Trophoblast cell (in vitro differentiated cells and primary cell): Measurements from ENCODE around the gene PRKD1. TPM values are rescaled to one million over a fixed set of nuclear protein-coding genes. Genes with fewer than 3 reads are reported as not detected.

ENCODE experiments used
- DNase-seq, 2 donors: peaks; one replicate each; pipeline ENCODE4 v3.0.0-alpha.2; 2016
- H2AFZ ChIP-seq: 2 replicates; pipeline ENCODE4 v1.6.1; 2013; ENCODE audit warnings: low read length, moderate library complexity, mild to moderate bottlenecking; ENCODE audit not compliant: insufficient read depth, poor library complexity
- H2AK5ac ChIP-seq: 2 replicates; pipeline ENCODE4 v1.6.1; 2013; ENCODE audit warnings: mild to moderate bottlenecking, low read length
- H2BK120ac ChIP-seq: 2 replicates; pipeline ENCODE4 v1.6.1; 2013; ENCODE audit warnings: low read length, mild to moderate bottlenecking, moderate library complexity; ENCODE audit not compliant: insufficient read depth, poor library complexity
- H2BK12ac ChIP-seq: 2 replicates; pipeline ENCODE4 v1.6.1; 2013; ENCODE audit warnings: mild to moderate bottlenecking, low read length, moderate library complexity
- H2BK5ac ChIP-seq: 2 replicates; pipeline ENCODE4 v1.6.1; 2013; ENCODE audit warnings: low read length, low read depth, moderate library complexity, mild to moderate bottlenecking; ENCODE audit not compliant: poor library complexity
- H3K14ac ChIP-seq: 2 replicates; pipeline ENCODE4 v1.6.1; 2013; ENCODE audit warnings: mild to moderate bottlenecking, low read length
- H3K18ac ChIP-seq: 2 replicates; pipeline ENCODE4 v1.6.1; 2013; ENCODE audit warnings: mild to moderate bottlenecking, low read length
- H3K23ac ChIP-seq: 2 replicates; pipeline ENCODE4 v1.6.1; 2013; ENCODE audit warnings: low read length
- H3K27ac ChIP-seq: 2 replicates; pipeline ENCODE4 v1.5.1; 2013; ENCODE audit warnings: low read depth, mild to moderate bottlenecking, inconsistent platforms, low read length, moderate library complexity
- H3K27me3 ChIP-seq: 2 replicates; pipeline ENCODE4 v1.6.1; 2013; ENCODE audit warnings: inconsistent platforms, mild to moderate bottlenecking, low read length, moderate library complexity; ENCODE audit not compliant: insufficient read depth
- H3K36me3 ChIP-seq, 2 experiments: 1 replicate in 1 of 2; 2 replicates in 1 of 2; pipeline ENCODE4 v1.6.1; 2013; ENCODE audit warnings: low read length in 2 of 2, mild to moderate bottlenecking in 2 of 2, moderate library complexity in 1 of 2; ENCODE audit not compliant: insufficient read depth in 2 of 2, control insufficient read depth in 1 of 2
- H3K4ac ChIP-seq: 2 replicates; pipeline ENCODE4 v1.6.1; 2013; ENCODE audit warnings: low read depth, mild to moderate bottlenecking, low read length, moderate library complexity
- H3K4me1 ChIP-seq, 2 experiments: 1 replicate in 1 of 2; 2 replicates in 1 of 2; pipeline ENCODE4 v1.6.1; 2013; ENCODE audit warnings: low read length in 2 of 2, mild to moderate bottlenecking in 2 of 2, moderate library complexity in 1 of 2; ENCODE audit not compliant: insufficient read depth in 2 of 2, control insufficient read depth in 1 of 2
- H3K4me2 ChIP-seq: 2 replicates; pipeline ENCODE4 v1.6.1; 2013; ENCODE audit warnings: inconsistent platforms, mild to moderate bottlenecking, low read length, moderate library complexity
- H3K4me3 ChIP-seq: 2 replicates; pipeline ENCODE4 v1.5.1; 2013; ENCODE audit warnings: mild to moderate bottlenecking, low read depth, low read length, inconsistent platforms
- H3K79me1 ChIP-seq: one replicate; pipeline ENCODE4 v1.6.1; 2013; ENCODE audit warnings: low read length
- H3K79me2 ChIP-seq: 2 replicates; pipeline ENCODE4 v1.6.1; 2013; ENCODE audit warnings: low read length, mild to moderate bottlenecking; ENCODE audit not compliant: control insufficient read depth, insufficient read depth, poor library complexity
- H3K9ac ChIP-seq: 2 replicates; pipeline ENCODE4 v1.6.1; 2013; ENCODE audit warnings: mild to moderate bottlenecking, low read length
- H3K9me3 ChIP-seq: 2 replicates; pipeline ENCODE4 v1.6.1; 2013; ENCODE audit warnings: low read depth, mild to moderate bottlenecking, control low read depth, inconsistent platforms, low read length; ENCODE audit not compliant: insufficient read depth
- H4K12ac ChIP-seq: 2 replicates; pipeline ENCODE4 v1.6.1; 2013; ENCODE audit warnings: low read depth, mild to moderate bottlenecking, low read length, moderate library complexity
- H4K8ac ChIP-seq: 2 replicates; pipeline ENCODE4 v1.6.1; 2013; ENCODE audit warnings: low read depth, mild to moderate bottlenecking, low read length, moderate library complexity
- H4K91ac ChIP-seq: one replicate; pipeline ENCODE4 v1.6.1; 2013; ENCODE audit warnings: low read depth, mild to moderate bottlenecking, low read length, moderate library complexity
- WGBS: extraction: QIAGEN DNeasy Blood & Tissue Kit; methylation state at CpG from one replicate; pipeline ENCODE4 v1.1.7; 2013; ENCODE audit warnings: missing lambda C conversion rate; ENCODE audit not compliant: insufficient read length, insufficient coverage; ENCODE audit errors: extremely low coverage; 5-methylcytosine and 5-hydroxymethylcytosine counted together
- polyA plus RNA-seq: library from polyadenylated mRNA; stranded (reverse); fragments of 200-250 nt; gene quantifications from 2 replicates; pipeline ENCODE4 v1.2.3, GENCODE V29; 2013

The PRKD1 gene
- 4.0 and 4.4 TPM in 2 replicates for polyA plus RNA-seq

- WGBS: no CpG with 5 or more reads among the region's 91 CpGs
Measured at GRCh38 chr14:29927376-29928116, at the start of gene PRKD1. Gene PRKD1 (minus strand): TSS chr14:29927847.

DNA sequence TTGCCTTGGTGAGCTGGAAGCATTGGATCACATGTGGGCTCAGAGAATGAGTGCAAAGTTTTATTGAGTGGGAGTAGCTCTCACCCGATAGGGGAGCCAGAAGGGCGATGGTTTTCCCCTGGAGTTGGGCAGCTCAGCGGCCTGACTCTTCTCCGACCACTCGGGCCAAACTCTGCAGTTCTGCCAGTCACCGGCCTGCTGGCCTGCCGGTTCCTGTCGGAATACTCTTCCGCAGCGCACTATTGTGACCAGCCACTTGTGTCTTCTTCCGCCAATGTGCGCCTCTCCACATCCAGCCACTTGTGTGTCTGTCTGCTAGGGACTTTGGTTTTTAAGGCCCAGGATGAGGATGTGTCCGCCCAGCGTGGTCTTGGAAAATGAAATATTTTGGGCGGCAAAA is 43.5 kb upstream of the PRKD1 start:
- H3K14ac ChIP-seq: no peak overlapping the region
- no peak for DNase-seq
- H3K27me3 ChIP-seq: no peaks in the 10 kb centered on the region
- no peak overlapping the region for H2BK12ac ChIP-seq
- no peak overlapping the region for H2BK120ac ChIP-seq
- no peak overlapping the region for H4K8ac ChIP-seq
- H2AK5ac ChIP-seq: no peak overlapping the region
- no peak overlapping the region for H3K4me2 ChIP-seq
- H4K91ac ChIP-seq: no peak overlapping the region
- no peaks in the 10 kb centered on the region for H3K79me2 ChIP-seq
- no peak overlapping the region for H4K12ac ChIP-seq
- no CpG with 5 or more reads among the region's 15 CpGs for WGBS
- no peaks in the 10 kb centered on the region for H3K79me1 ChIP-seq
- no peaks in the 10 kb centered on the region for H3K36me3 ChIP-seq
- no peak overlapping the region for H3K23ac ChIP-seq
- no peak overlapping the region for H3K18ac ChIP-seq
- no peak overlapping the region for H3K4ac ChIP-seq
- no peaks in the 10 kb centered on the region for H3K9me3 ChIP-seq
- H3K4me3 ChIP-seq: no peak overlapping the region
- H3K27ac ChIP-seq: no peak overlapping the region
- no peak overlapping the region for H2BK5ac ChIP-seq
- no peak overlapping the region for H3K9ac ChIP-seq
- H2AFZ ChIP-seq: no peak overlapping the region
- H3K4me1 ChIP-seq: no peaks in the 10 kb centered on the region

More at GRCh38 chr14:29927376-29928116, at the start of gene PRKD1:
- Histone ChIP-seq H3K79me1 (peaks cover 8% of the 10 kb centered on the region), H4K91ac (peak within 1 kb of the TSS; percentile 57), H3K79me2 (peaks cover 4% of the 10 kb centered on the region), H3K36me3 (no peaks in the 10 kb centered on the region), H3K4me2 (peak within 1 kb of the TSS; percentile 95), H3K14ac (peak within 1 kb of the TSS; percentile 78), H2AFZ (peak within 1 kb of the TSS; percentile 92), H2BK120ac (peak within 1 kb of the TSS; percentile 68), H3K23ac (peak within 1 kb of the TSS; percentile 68), H3K4ac (peak within 1 kb of the TSS; percentile 8), H3K27me3 (no peaks in the 10 kb centered on the region), H2BK12ac (peak within 1 kb of the TSS; percentile 49), H3K9ac (peak within 1 kb of the TSS; percentile 39), H4K8ac (peak within 1 kb of the TSS; percentile 90), H3K4me3 (peak within 1 kb of the TSS; percentile 86), H2AK5ac (no peak within 1 kb of the TSS), H3K18ac (peak within 1 kb of the TSS; percentile 73), H3K4me1 (peaks cover 6 to 16% of the 10 kb centered on the region in 2 experiments), H3K9me3 (peaks cover 1% of the 10 kb centered on the region), H2BK5ac (peak within 1 kb of the TSS; percentile 82), H3K27ac (peak within 1 kb of the TSS; percentile 74), H4K12ac (peak within 1 kb of the TSS; percentile 64)
- DNase-seq: peak in 1 of 2 donors; percentile 2

GRCh38 chr14:29955087-29955486 is 27.4 kb upstream of the PRKD1 start:
- no peak overlapping the region for H3K4me2 ChIP-seq
- no peak overlapping the region for H3K18ac ChIP-seq
- H3K23ac ChIP-seq: no peak overlapping the region
- no peaks in the 10 kb centered on the region for H3K9me3 ChIP-seq
- no CpG with 5 or more reads among the region's 3 CpGs for WGBS
- no peak overlapping the region for H4K8ac ChIP-seq
- H2BK120ac ChIP-seq: no peak overlapping the region
- H2AK5ac ChIP-seq: no peak overlapping the region
- no peak overlapping the region for H4K12ac ChIP-seq
- no peak overlapping the region for H3K4me3 ChIP-seq
- H3K79me1 ChIP-seq: no peaks in the 10 kb centered on the region
- H3K27me3 ChIP-seq: no peaks in the 10 kb centered on the region
- H3K4ac ChIP-seq: no peak overlapping the region
- no peaks in the 10 kb centered on the region for H3K79me2 ChIP-seq
- H2AFZ ChIP-seq: no peak overlapping the region
- H2BK5ac ChIP-seq: no peak overlapping the region
- no peak overlapping the region for H2BK12ac ChIP-seq
- no peaks in the 10 kb centered on the region for H3K36me3 ChIP-seq
- no peak overlapping the region for H3K9ac ChIP-seq
- H3K14ac ChIP-seq: no peak overlapping the region
- no peak overlapping the region for H4K91ac ChIP-seq
- no peak overlapping the region for H3K27ac ChIP-seq
- no peak for DNase-seq
- no peaks in the 10 kb centered on the region for H3K4me1 ChIP-seq

DNA sequence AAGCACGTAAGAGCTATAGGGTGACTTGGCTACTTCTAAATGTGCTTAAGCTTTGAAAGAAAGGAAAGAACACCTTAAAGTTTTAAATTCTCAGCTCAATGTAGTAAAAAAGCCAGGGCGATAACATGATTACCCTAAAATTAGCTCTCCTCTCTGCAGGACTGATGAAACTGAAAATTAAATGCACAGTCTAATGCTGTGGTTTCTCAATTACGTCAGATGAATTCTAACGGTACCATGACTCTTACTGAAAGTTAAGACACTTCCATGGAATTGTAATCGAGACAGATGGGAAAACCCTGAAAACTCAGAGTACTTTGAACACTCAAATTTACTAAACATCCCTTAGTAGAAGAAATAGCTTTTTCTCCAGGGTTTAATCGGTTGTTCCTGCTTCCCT is 25.9 kb upstream of the PRKD1 start:
- Histone ChIP-seq H3K4me1 (no peaks in the 10 kb centered on the region), H3K4me3 (no peak overlapping the region), H3K23ac (no peak overlapping the region), H4K8ac (no peak overlapping the region), H3K4me2 (no peak overlapping the region), H4K91ac (no peak overlapping the region), H3K9ac (no peak overlapping the region), H3K18ac (no peak overlapping the region), H3K36me3 (no peaks in the 10 kb centered on the region), H3K27ac (no peak overlapping the region), H2BK120ac (no peak overlapping the region), H3K79me2 (no peaks in the 10 kb centered on the region), H3K9me3 (no peaks in the 10 kb centered on the region), H2BK5ac (no peak overlapping the region), H3K79me1 (no peaks in the 10 kb centered on the region), H3K27me3 (no peaks in the 10 kb centered on the region), H4K12ac (no peak overlapping the region), H2AFZ (no peak overlapping the region), H3K4ac (no peak overlapping the region), H2AK5ac (no peak overlapping the region), H2BK12ac (no peak overlapping the region), H3K14ac (no peak overlapping the region)
- no peak for DNase-seq
- WGBS: no CpG with 5 or more reads among the region's 6 CpGs
